Epithelial cell of alveolus of lung (primary cell): ENCODE results near the gene DMAP1. TPM values are rescaled to one million over a fixed set of nuclear protein-coding genes. Genes with fewer than 3 reads are reported as not detected.

Source experiments
- total RNA-seq: library from RNA; depleted of rRNA; stranded (reverse); fragments of >200 nt; gene quantifications from 2 replicates; pipeline ENCODE4 v1.2.1, GENCODE V29; 2015

Gene DMAP1
- 30.4 and 32.8 TPM in 2 replicates for total RNA-seq

GRCh38 chr1:44213222-44214112 is at the start of gene DMAP1:
DMAP1 (plus strand) TSS chr1:44213471; CDS start chr1:44213754, 283 bp downstream.

Other genes starting within 250 kb of the DMAP1 start
- 19.3 and 23.7 TPM in 2 replicates for gene DPH2, start 243.5 kb upstream of the DMAP1 start, total RNA-seq
- gene ATP6V0B, start 238.5 kb upstream of the DMAP1 start, total RNA-seq, result 125 and 159 TPM in 2 replicates
- 25.1 and 117 TPM in 2 replicates for gene B4GALT2, start 234.3 kb upstream of the DMAP1 start, total RNA-seq
- gene CCDC24, start 221.9 kb upstream of the DMAP1 start, total RNA-seq, result 1.8 and 2.2 TPM in 2 replicates
- 2.9 and 10.5 TPM in 2 replicates for gene SLC6A9, start 182.0 kb upstream of the DMAP1 start, total RNA-seq
- gene KLF17, start 94.7 kb upstream of the DMAP1 start, total RNA-seq, result not detected in 2 replicates
- not detected in 2 replicates for gene KLF18, start 71.8 kb upstream of the DMAP1 start, total RNA-seq
- gene ERI3, start 141.8 kb downstream of the DMAP1 start, total RNA-seq, result 55.4 and 77.3 TPM in 2 replicates
- 59.4 and 78.7 TPM in 2 replicates for gene RNF220, start 191.8 kb downstream of the DMAP1 start, total RNA-seq